ENCODE measurements around the gene PLD2.
A peak's percentile ranks its signal among the peaks of the same experiment; 100 is the strongest.

The PLD2 gene, protein sequence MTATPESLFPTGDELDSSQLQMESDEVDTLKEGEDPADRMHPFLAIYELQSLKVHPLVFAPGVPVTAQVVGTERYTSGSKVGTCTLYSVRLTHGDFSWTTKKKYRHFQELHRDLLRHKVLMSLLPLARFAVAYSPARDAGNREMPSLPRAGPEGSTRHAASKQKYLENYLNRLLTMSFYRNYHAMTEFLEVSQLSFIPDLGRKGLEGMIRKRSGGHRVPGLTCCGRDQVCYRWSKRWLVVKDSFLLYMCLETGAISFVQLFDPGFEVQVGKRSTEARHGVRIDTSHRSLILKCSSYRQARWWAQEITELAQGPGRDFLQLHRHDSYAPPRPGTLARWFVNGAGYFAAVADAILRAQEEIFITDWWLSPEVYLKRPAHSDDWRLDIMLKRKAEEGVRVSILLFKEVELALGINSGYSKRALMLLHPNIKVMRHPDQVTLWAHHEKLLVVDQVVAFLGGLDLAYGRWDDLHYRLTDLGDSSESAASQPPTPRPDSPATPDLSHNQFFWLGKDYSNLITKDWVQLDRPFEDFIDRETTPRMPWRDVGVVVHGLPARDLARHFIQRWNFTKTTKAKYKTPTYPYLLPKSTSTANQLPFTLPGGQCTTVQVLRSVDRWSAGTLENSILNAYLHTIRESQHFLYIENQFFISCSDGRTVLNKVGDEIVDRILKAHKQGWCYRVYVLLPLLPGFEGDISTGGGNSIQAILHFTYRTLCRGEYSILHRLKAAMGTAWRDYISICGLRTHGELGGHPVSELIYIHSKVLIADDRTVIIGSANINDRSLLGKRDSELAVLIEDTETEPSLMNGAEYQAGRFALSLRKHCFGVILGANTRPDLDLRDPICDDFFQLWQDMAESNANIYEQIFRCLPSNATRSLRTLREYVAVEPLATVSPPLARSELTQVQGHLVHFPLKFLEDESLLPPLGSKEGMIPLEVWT

DNA sequence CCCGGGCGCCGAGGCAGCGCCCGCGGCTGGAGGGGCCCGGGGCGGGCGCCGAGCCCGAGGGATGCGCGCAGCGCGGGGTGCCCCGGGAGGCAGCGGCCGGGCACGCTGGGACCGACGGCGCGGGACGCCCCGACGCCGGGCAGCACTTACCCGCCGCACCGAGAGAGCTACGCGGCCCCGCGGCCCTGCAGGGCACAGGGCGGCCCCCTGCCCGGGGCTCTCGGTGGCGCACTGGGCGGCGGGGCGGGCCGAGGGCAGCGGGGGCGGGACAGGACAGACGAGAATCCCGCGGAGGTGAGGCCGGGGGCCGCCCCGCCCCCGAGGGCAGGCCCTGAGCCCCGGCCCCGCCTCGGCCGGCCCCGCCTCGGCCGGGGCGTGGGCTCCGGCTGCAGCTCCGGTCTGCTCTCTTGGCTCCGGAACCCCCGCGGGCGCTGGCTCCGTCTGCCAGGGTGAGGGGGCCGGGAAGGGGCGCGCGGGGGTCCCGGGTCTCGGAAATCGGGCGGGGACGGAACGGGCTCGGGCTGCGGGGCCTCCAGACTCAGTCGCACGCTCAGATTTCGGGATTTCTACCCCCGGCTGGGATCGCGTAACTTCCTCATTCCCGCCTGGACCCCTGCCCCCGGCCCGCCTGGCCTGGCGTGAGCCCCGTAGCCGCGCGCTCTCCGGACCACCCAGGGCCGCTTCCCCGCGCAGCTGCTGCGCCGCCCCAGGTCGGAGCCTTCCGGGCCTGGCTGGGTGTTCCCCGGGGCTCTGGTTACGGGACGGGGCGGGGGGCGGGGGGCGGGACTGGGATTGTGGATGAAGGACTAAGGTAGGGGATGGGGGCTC is at the start of gene PLD2:
Gene PLD2 (plus strand): TSS at position 376 of the 828 bp plus-strand sequence. CDS start 621 bp downstream, outside the sequence.
- H3K4me3 ChIP-seq (ENCODE audit: low read length) = peak within 1 kb of the TSS; percentile 67
- no peaks in the 10 kb centered on the region for H3K27me3 ChIP-seq (ENCODE audit: control insufficient read depth, insufficient read depth, low read length)
- H3K36me3 ChIP-seq (ENCODE audit: control insufficient read depth, insufficient read depth, low read length) = peaks cover 4% of the 10 kb centered on the region
- H3K9ac ChIP-seq (ENCODE audit: low read length) = no peak within 1 kb of the TSS
- H3K27ac ChIP-seq (ENCODE audit: low read depth, low read length) = peak within 1 kb of the TSS; percentile 52
- peaks cover 6% of the 10 kb centered on the region for H3K4me1 ChIP-seq (ENCODE audit: control insufficient read depth, insufficient read depth, low read length)

DNA sequence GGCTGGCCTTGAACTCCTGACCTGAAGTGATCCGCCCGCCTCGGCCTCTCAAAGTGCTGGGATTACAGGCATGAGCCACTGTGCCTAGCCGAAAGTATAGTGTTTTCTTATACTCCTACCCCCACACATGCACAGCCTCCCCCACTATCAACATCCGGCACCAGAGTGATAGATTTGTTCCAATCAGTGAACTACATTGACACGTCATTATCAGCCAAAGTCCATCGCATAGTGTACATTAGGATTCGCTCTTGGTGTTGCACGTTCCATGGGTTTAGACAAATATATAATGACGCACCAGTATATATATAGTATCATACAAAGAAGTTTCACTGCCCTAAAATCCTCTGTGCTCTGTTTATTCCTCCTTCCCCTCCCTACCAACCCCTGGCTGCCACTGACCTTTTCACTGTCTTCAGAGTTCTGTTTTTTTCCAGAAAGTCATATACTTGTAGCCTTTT is 47.1 kb upstream of the PLD2 start:
- Histone ChIP-seq H3K36me3 (ENCODE audit: control insufficient read depth, insufficient read depth, low read length) (no peaks in the 10 kb centered on the region), H3K9ac (ENCODE audit: low read length) (no peak overlapping the region), H3K4me1 (ENCODE audit: control insufficient read depth, insufficient read depth, low read length) (no peaks in the 10 kb centered on the region), H3K27ac (ENCODE audit: low read depth, low read length) (no peak overlapping the region), H3K27me3 (ENCODE audit: control insufficient read depth, insufficient read depth, low read length) (peaks cover under 1% of the 10 kb centered on the region), H3K4me3 (ENCODE audit: low read length) (no peak overlapping the region)

DNA sequence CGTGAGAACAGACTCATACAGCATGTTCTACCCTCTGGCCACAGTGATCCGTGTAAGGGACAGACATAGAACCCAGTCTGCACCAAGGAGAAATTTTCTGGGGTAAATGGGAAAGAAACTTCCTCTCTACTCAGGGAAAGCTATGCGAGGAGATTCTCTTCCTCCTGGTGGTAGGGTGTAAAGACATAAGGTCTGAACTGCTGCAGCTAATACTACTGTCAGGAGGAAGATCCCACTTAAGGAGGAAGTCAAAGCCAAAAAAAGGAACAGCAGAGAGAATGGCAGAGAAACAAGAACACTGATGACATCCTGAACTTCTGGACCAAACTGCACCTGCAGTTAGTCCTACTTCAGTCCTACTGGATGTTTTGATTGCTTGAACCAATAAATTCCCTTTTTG is 42.4 kb upstream of the PLD2 start:
- no peak overlapping the region for H3K27ac ChIP-seq (ENCODE audit: low read depth, low read length)
- no peak overlapping the region for H3K4me3 ChIP-seq (ENCODE audit: low read length)
- no peak overlapping the region for H3K9ac ChIP-seq (ENCODE audit: low read length)
- no peaks in the 10 kb centered on the region for H3K36me3 ChIP-seq (ENCODE audit: control insufficient read depth, insufficient read depth, low read length)
- H3K27me3 ChIP-seq (ENCODE audit: control insufficient read depth, insufficient read depth, low read length) = no peaks in the 10 kb centered on the region
- no peaks in the 10 kb centered on the region for H3K4me1 ChIP-seq (ENCODE audit: control insufficient read depth, insufficient read depth, low read length)

DNA sequence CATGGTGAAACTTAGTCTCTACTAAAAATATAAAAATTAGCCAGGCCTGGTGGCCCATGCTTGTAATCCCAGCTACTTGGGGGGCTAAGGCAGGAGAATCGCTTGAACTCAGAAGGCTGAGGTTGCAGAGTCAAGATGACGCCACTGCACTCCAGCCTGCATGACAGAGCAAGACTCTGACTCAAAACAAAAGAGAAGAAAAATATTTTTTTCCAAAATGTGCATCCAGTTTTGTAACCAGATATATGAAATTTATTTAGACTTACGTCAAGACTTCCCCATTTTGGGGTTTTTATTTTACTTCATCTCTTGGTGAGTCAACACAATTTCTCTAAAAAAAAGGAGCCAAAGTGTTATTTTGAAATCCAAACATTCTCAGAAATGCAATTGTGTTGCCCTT is 40.8 kb upstream of the PLD2 start:
- no peak overlapping the region for H3K9ac ChIP-seq (ENCODE audit: low read length)
- no peaks in the 10 kb centered on the region for H3K4me1 ChIP-seq (ENCODE audit: control insufficient read depth, insufficient read depth, low read length)
- H3K27me3 ChIP-seq (ENCODE audit: control insufficient read depth, insufficient read depth, low read length) = no peaks in the 10 kb centered on the region
- no peak overlapping the region for H3K4me3 ChIP-seq (ENCODE audit: low read length)
- H3K27ac ChIP-seq (ENCODE audit: low read depth, low read length) = peak overlapping the region; percentile 45
- H3K36me3 ChIP-seq (ENCODE audit: control insufficient read depth, insufficient read depth, low read length) = no peaks in the 10 kb centered on the region

DNA sequence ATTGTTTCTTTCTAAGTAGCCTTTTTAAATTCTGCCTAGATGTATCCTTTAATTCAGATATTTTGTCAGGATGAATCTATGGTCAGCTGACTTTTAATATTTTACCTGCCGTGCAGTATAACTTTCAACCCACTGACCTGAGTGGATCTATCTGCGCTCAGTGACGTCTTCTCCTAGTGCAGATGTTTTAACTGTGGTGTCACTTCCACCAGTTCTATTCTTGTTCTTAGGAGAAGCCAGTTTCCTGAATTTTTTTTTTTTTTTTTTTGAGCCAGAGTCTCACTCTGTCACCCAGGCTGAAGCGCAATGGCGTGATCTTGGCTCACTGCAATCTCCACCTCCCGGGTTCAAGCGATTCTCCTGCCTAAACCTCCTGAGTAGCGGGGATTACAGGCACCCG is 40.2 kb upstream of the PLD2 start:
- Histone ChIP-seq H3K27ac (ENCODE audit: low read depth, low read length) (peak overlapping the region; percentile 45), H3K9ac (ENCODE audit: low read length) (no peak overlapping the region), H3K4me1 (ENCODE audit: control insufficient read depth, insufficient read depth, low read length) (no peaks in the 10 kb centered on the region), H3K36me3 (ENCODE audit: control insufficient read depth, insufficient read depth, low read length) (no peaks in the 10 kb centered on the region), H3K4me3 (ENCODE audit: low read length) (no peak overlapping the region), H3K27me3 (ENCODE audit: control insufficient read depth, insufficient read depth, low read length) (no peaks in the 10 kb centered on the region)

DNA sequence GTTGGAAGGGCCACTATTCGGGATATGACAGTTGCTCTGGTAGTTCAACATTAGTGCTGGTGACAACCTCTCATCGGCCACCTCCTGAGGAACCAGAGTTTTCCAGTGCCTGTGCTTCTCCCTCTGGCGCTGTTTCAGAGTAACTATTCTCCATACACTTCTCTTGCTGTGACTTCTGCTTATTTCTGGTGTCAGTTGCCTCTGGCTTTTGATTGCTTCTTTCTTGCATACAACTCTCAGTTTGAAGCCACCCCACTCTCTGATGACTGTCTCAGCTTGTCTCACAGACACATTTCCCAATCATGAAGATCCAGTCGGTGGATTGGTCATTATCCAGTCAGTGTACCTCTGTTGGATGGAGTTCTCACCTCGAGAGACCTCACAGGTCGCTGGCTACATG is 38.7 kb upstream of the PLD2 start:
- H3K36me3 ChIP-seq (ENCODE audit: control insufficient read depth, insufficient read depth, low read length) = no peaks in the 10 kb centered on the region
- no peak overlapping the region for H3K4me3 ChIP-seq (ENCODE audit: low read length)
- no peaks in the 10 kb centered on the region for H3K27me3 ChIP-seq (ENCODE audit: control insufficient read depth, insufficient read depth, low read length)
- no peaks in the 10 kb centered on the region for H3K4me1 ChIP-seq (ENCODE audit: control insufficient read depth, insufficient read depth, low read length)
- H3K27ac ChIP-seq (ENCODE audit: low read depth, low read length) = no peak overlapping the region
- no peak overlapping the region for H3K9ac ChIP-seq (ENCODE audit: low read length)

DNA sequence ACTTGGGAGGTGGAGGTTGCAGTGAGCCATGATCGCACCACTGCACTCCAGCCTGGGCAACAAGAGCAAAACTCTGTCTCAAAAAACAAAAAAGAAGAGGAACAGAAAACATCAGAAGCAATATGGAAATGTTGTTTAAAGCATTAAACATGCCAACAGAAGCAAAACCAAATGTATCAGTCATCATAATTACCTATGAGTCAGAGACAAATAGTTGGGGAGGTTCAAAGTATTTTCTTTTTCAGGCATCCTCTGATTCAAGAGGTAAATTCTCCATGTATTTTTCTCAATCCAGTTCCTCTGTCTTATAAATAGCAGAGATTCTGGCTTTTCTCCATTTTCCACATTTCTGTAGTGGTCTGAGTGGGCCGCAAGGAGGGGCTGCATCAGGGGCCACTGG is 37.3 kb upstream of the PLD2 start:
- Histone ChIP-seq H3K27ac (ENCODE audit: low read depth, low read length) (no peak overlapping the region), H3K4me3 (ENCODE audit: low read length) (no peak overlapping the region), H3K9ac (ENCODE audit: low read length) (no peak overlapping the region), H3K27me3 (ENCODE audit: control insufficient read depth, insufficient read depth, low read length) (no peaks in the 10 kb centered on the region), H3K4me1 (ENCODE audit: control insufficient read depth, insufficient read depth, low read length) (no peaks in the 10 kb centered on the region), H3K36me3 (ENCODE audit: control insufficient read depth, insufficient read depth, low read length) (no peaks in the 10 kb centered on the region)

DNA sequence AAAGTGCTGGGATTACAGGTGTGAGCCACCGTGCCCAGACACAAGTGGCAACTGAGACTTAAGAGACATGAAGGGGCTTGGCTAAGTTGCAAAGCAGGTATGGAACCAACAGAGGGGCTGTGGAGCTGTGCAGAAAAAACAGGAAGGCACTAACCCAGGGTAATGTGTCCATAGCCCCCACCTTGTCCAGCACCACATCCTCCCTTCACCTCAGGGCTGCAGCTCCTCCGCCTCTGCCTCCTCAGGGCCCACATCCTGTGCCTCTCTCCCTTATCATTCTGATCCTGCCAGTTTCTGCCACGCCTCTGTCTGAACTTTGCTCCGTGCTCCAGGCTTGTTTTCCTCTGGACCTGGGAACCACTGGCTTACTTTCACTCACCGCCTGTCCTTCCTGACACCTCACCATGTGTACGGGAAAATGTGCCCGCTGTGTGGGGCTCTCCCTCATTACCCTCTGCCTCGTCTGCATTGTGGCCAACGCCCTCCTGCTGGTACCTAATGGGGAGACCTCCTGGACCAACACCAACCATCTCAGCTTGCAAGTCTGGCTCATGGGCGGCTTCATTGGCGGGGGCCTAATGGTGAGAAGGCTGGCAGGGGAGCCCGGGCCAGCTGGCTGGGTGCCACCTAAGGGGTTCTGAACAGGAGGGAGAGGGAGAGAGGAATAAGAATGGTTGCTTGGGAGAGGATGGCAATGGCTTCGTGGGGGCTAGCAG is 35.3 kb upstream of the PLD2 start, which contains the start of gene TM4SF5:
Gene TM4SF5 (plus strand): TSS at position 368 of the 716 bp plus-strand sequence. CDS start 37 bp downstream, at position 405.
- Histone ChIP-seq H3K36me3 (ENCODE audit: control insufficient read depth, insufficient read depth, low read length) (no peaks in the 10 kb centered on the region), H3K9ac (ENCODE audit: low read length) (no peak within 1 kb of the TSS), H3K27me3 (ENCODE audit: control insufficient read depth, insufficient read depth, low read length) (no peaks in the 10 kb centered on the region), H3K27ac (ENCODE audit: low read depth, low read length) (no peak within 1 kb of the TSS), H3K4me3 (ENCODE audit: low read length) (no peak within 1 kb of the TSS), H3K4me1 (ENCODE audit: control insufficient read depth, insufficient read depth, low read length) (no peaks in the 10 kb centered on the region)

DNA sequence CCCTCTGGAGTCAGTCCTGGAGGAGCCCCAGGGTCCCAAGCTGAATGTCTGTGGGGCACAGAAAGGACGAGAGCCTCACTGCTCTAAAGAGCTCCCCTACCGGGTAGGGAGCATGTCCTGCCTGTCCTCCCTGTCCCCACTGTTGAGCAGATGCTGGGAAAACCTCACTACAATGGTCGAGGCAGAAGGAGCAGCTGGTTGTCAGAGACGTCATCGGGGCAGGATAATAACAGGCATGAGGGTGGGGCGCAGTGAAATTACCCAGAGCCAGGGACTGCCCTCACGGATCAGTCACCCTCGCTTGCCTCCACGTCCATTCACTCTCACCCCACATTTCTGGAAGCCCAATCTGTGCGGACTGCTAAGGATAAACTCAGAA is 34.7 kb upstream of the PLD2 start:
- H3K9ac ChIP-seq (ENCODE audit: low read length) = no peak overlapping the region
- H3K4me1 ChIP-seq (ENCODE audit: control insufficient read depth, insufficient read depth, low read length) = no peaks in the 10 kb centered on the region
- no peaks in the 10 kb centered on the region for H3K36me3 ChIP-seq (ENCODE audit: control insufficient read depth, insufficient read depth, low read length)
- no peaks in the 10 kb centered on the region for H3K27me3 ChIP-seq (ENCODE audit: control insufficient read depth, insufficient read depth, low read length)
- no peak overlapping the region for H3K27ac ChIP-seq (ENCODE audit: low read depth, low read length)
- no peak overlapping the region for H3K4me3 ChIP-seq (ENCODE audit: low read length)

DNA sequence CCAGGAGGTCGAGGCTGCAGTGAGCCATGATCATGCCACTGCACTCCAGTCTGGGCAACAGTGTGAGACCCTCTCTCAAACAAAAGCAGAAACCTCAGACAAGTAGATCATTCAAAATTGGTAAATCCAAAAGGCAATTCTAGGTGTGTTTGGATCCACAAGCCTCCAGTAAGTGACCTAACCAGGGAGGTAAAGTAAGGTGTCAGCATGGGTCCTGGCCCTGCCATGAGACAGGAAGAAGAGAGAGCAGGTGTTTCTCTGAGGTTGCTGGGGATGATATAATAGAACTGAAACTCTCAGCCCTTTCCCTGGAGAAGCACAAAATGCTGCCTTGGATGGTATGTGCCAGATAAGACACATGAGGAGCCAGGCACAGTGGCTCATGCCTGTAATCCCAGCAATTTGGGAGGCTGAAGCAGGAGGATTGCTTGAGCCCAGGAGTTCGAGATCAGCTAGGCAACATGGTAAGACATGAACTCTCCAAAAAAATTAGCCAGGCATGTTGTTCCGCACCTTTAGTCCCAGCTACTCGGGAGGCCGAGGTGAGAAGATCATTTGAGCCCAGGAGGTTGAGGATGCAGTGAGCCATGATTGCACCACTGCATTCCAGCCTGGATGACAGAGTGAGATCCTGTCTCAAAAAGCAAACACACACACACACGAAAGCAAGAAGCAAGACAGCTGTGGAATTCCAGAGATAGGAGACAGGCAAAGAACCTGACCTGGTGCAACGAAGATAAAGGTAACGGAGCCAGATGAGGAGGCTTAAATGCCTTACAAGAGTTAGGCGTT is 28.8 kb upstream of the PLD2 start:
- Histone ChIP-seq H3K4me3 (ENCODE audit: low read length) (no peak overlapping the region), H3K27ac (ENCODE audit: low read depth, low read length) (no peak overlapping the region), H3K4me1 (ENCODE audit: control insufficient read depth, insufficient read depth, low read length) (no peaks in the 10 kb centered on the region), H3K36me3 (ENCODE audit: control insufficient read depth, insufficient read depth, low read length) (no peaks in the 10 kb centered on the region), H3K27me3 (ENCODE audit: control insufficient read depth, insufficient read depth, low read length) (peaks cover 8% of the 10 kb centered on the region), H3K9ac (ENCODE audit: low read length) (no peak overlapping the region)

All from rectal smooth muscle tissue (tissue), 1 donor.